NCI-H1694 (cell line): ENCODE data around the gene MRPS9.

Experiments
- DNase-seq: peaks from one replicate; lab custom pipeline; 2025; lab: John Stamatoyannopoulos, UW

Gene MRPS9

DNA sequence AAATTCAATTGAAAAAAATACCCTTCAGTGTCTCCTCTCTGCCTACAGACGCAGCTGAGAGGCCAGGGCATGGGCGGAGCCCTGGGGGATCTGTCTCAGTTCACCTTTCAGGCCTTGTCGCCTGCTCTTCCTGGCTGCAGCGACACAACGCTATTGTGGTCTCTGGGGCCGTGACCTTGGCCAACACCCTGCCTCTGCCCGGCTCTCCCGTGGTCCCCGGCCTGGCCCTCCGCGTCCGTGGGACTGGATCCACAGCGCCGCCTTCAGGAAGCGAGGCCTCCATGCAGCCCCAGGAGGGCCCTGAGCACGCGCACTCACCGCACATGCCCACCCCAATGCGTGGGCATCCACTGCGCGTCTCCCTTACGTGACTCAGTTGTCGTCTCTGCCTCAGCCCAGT, 81.1 kb downstream of the MRPS9 start:
- no peak for DNase-seq

DNA sequence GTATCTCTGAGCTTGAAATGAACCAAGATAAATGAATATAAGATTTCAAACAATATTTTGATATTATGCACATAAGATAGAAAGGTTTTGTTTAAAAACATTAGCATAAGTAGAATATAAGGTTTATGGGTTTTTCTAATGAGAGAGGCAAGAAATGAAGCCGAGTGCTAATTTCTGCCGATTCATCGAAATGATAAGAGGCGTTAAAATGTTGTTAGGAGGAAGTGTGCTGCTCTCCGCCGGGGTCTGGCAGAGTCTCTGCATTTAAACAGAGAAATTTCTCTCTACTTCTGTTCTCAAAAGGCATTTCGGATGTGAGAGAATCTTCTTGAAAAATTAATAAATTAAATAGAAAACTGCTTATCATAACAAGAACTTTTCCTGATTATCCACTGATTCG, 83.6 kb downstream of the MRPS9 start:
- no peak for DNase-seq

DNA sequence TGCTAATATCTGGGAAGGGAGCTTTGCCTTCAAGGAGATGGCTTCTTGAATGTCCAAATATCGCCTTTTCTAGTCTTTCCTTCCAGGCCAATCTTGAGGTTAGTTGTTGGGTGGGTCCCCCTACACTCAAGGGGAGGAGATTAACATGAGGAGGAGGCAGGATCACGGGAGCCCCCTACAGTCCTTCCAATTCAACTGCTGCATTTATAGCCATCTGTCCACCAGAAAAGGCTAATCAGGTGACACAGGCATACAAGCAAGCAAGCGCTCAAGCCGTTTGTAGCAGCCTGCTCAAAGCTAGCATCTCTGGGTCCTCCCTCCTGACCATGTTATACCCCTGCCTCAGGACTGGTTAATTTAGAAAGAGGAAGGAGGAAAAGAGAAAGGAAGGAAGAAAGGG, 87.6 kb downstream of the MRPS9 start:
- peak; percentile 9 for DNase-seq

DNA sequence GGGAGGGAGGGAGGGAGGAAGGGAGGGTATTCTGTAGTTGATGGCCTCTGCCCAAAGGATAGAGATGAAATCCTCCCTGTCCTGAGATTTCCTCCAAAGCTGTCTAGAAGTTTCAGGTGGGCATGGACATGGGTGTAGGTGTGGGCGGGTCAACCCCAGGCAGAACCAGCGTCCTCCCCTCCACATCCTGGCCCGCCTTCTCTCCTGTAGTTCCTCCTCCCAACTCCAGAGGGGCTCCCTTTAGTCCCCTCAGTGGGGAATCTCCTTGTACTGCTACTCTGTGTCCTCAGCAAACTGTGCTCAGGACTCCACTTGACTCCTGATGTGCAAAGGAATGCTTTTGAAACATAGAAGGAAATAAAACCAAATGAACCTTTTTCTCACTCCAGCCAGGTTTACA, 88.1 kb downstream of the MRPS9 start:
- no peak for DNase-seq

DNA sequence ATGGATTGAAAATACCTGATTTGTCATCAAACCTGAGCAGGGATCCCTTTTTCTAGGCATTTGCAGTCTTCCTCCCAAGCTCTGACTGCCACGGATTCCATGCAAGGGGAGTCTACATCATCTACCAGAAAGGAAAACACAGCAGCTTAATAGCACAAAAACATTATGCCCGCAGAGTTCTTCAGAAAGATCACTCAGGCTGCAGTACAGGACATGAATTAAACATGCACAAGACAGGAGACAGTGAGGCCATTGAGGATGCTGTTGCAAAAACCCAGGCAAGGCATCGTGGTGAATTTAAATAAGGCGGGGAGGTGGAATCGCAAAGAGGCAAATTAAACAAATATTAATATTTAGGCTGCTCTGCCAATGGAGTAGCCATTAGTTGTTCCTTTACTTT, 88.5 kb downstream of the MRPS9 start:
- DNase-seq, result no peak

DNA sequence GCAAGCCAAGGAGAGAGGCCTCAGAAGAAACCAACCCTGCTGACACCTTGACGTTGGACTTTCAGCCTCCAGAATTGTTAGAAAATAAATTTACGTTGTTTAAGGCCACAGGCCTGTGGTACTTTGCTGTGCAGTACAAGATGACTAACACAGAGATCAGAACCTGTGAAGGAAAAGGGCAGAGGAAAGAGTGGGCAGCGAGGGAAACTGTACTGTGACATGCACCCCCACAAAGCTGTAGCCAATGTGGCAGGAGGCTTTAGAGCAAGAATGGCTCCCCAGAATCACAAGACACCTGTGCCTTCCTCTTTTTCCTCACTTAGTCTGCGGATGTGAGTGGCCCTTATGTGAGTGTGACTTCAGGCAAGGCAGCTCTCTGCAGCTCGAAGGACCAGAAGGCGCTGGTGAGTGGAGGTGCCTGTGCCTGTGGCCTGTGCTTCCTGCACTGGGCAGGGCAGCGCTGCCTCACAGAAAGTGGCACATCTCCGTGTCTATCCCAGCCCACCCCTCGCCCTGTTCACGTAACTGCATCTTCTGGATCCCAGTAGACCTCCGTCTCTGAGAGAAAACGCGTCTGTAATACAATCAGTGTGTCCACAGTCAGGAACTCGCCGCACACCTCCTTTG, 89.5 kb downstream of the MRPS9 start:
- DNase-seq, result no peak

DNA sequence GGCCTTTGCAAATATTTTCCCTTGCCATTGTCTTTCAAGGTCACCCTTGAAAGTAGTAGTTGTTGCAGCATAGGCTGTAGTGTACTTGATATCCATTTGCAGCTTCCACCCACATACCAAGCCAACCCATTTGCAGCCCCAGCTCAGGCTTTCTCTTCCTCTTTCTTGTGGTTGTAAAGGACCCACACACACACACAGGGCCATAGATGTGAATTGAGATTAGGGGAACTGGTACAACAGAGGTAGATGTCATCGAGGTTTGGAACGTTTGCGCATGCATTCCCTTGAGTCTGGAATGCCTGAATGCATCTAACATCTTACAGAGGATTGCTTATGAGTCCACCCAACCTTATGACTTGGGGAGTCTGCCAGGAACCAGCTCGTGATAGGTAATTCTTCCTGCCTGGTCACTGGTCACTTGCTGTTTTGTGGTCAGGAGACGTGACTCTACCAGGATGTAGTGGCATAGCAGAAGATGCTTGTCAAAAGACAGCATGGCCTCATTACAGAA, 91.9 kb downstream of the MRPS9 start:
- DNase-seq, result no peak

DNA sequence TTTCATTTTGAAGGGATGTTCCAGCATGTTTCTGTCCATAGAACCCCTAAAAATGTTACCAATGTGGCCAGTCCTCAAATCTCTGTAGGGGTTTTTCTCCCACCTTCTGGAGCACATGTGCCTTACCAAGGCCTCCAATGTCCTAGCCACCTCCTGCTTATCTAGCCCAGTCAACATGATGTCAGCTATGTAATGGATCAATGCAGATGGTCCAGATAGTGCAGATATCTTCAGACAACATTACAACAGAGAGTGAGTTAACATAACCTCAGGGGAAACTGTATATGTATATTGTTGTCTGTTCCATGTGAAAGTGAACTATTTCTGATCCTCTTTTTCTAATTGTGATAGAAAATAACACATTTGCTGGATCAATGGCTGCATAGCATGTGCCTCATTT, 92.7 kb downstream of the MRPS9 start:
- DNase-seq, result no peak

DNA sequence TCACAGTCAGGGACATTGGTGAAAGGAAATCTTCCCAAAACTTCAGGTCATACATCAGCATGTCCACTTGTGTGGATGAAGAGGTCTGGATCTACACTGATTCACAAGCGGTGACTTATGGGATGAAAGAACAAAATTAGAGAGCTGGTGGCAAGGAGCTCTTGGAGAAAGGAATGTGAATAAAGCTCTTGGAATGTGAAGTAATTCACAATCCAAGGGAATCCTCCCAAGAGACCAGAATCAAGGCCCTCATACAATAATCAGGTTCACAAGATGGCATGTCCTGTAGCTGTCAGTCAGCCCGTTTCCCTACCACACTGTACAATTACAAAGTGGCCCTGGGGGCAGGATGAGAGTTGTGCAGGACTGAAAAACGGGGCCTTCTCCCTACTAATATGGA, 96.2 kb downstream of the MRPS9 start:
- no peak for DNase-seq

DNA sequence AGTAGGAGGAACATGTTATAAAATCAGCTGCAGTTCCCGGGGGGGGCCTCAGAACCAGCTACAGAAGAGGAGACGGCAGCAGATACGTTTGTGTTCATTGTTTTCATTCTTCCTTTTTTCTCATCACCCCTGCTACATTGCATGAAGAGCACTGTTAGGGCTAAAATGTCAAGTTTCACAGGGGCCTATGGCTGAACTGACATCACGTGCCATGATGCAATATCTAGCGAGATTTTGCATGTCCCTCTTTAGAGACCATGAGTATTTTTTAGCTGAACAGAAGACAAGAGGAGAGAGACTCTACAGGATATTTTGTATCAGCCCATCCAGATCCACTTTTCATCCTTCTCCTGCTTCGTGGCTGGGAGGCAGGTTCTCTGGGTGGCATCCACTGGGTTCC, 97.6 kb downstream of the MRPS9 start:
- no peak for DNase-seq

DNA sequence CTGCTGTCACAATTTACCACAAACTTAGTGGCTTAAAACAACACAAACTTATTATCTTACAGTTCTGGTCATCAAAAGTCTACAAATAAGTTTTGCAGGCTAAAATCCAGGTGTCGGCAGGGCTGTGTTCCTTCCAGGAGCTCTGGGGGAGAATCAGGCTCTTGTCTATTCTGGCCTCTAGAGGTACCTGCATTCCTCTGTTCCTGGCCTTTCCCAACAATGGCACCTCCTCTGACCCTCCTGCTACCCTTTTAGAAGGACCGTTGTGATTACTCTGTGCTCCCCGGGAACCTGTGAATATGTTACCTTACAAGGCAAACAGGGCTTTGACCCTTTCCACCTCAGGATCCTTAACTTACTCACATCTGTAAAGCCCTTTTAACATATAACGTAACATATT, 98.5 kb downstream of the MRPS9 start:
- DNase-seq, result no peak

DNA sequence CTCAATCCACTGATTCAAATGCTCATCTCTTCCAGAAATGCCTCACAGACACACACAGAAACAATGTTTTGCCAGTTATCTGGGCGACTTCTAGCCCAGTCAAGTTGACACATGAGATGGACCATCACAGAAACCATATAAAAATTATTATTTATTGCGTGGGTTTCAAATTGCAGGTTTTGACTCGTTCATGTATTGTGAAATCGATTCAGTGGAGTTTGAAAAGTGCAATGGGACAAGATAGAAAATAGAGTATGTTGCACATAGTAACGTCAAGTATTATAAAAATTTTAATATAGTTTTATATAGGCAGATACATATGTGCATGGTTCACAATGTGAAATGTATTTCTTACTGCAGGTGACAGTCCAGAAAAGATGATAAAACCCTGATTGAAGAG, 100.8 kb downstream of the MRPS9 start:
- no peak for DNase-seq

DNA sequence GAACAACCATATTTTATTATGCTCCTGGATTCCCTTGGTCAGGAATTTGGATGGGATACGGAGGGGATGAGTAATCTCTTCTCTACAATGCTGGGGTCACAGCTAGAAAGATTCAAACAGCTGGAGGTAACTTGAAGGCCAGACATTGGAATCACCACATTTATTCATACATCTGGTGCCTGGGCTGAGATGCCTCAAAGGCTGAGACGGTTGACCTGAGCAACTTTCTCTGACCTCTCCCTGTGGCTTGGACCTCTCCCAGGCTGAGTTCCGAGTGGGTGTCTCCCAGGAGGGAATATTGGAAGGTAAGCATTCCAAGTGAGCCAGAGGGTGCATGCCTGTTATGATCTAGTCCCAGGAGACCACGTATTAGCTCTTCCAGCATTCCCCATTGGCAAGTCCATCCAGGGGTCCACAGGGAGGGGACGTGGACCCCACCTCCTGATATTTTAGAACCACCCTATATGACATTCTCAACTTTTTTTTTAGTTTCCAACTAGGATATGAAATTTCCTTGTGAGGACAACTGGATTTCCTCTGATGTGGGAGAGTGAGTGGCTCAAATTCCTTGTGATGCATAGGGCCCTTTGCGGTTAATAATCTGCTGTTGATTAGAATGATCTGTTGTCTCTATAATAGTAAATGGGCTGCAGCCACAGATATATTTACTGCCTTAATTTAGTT, 101.8 kb downstream of the MRPS9 start:
- no peak for DNase-seq

DNA sequence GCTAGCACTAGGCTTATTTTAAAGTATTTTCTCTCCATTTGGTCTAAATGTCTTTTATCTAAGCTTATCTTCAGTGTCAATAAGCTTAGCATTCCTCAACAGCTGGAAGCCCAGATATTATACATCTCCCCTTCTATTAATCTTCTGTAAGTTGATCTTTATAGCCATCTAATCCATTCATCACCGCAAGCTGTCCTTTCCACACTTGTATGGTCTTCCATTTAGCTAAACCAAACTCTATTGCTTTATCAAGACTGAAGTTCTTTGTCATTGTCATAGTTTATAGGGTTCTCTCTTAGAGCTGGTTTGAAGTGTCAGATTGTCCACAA, 102.3 kb downstream of the MRPS9 start:
- DNase-seq, result no peak

DNA sequence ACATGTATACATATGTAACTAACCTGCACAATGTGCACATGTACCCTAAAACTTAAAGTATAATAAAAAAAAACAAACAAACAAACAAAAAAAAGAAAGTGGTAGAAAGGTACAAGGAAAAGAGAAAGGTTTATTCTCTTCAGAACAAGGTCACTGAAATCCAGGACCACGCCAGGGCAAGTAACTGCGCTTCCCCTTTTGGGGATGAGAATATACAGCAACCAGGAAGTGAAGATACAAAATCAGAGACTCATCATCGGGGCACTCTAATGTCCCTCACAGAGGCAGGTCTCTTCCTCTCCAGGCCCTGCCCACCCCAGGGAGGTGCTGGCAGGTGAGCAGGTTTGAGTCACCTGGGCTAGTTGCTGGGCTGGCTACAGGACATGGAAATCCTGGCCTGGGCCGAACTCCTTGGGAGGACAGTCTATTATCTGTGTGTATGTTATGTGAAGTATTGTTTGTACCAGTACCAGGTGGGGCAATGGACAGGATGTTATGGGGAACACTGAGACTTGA, 103.3 kb downstream of the MRPS9 start:
- no peak for DNase-seq

DNA sequence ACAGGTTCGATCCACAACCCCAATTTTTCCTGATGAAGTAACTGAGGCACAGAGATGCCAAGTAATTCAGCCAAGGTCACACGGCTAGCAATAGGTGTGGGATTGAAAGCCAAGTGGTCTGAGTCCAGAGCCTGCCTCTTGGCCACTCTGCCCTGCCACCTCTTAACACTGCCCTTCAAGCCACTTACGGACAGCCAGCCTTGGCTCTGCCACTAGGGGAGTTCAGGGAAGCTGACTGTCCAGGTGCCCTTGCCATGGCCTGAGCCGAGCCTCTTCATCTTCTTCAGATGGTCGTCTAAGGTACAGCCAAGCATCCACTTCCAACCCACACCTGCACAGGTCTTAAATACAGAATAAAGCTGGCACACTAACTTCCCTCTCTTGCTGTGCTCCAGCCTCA, 104.4 kb downstream of the MRPS9 start:
- DNase-seq, result no peak

DNA sequence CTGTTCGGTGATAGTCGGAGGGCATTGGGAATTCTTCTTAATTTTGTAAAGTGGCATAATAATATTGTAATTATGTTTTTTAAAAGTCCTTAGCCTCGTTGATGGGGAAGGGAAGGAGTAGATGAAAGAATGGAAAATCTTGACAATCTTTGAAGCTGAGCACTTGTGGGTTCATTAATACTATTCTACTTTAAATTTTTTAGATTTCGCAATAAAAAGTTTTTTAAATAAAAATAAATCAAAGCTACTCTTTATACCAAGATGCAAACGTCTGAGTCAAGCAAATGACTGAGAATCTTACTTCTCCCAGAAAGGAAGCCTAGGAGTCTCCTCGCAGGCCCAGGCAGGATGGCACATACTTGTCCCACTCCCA, 105.2 kb downstream of the MRPS9 start:
- DNase-seq, result no peak

DNA sequence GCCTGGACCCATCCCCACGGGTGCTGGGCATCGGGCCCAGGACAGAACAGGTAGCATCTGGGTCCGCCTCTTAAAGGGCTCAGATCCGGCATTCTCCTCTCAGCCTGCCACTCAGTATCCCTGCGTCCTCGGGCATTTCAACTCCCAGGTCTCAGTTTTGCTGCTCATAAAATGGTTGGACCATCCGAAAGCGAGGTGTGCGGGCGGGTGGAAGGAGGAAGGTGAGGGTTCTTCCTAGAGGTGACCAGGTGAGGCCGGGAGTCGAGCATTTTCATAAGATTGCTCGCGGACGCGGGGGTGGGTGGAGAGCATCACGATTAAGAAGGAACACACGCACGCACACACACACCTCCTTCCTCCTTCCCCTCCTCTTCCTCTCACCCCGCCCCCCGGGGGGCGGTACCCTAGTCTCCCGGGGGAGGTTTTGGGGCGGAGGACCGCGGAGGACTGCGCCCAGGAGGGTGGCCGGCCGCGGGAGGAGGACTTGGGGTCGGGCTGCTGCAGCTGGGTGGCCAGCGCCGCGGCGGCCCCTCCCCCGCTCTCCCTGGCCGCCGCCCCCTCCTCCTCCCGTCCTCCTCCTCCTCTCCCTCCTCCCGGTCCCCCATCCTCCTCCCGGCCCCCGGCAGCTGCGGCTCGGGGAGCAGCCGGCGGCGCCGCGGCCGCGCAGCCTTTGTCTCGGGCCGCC, 105.7 kb downstream of the MRPS9 start:
- no peak for DNase-seq

DNA sequence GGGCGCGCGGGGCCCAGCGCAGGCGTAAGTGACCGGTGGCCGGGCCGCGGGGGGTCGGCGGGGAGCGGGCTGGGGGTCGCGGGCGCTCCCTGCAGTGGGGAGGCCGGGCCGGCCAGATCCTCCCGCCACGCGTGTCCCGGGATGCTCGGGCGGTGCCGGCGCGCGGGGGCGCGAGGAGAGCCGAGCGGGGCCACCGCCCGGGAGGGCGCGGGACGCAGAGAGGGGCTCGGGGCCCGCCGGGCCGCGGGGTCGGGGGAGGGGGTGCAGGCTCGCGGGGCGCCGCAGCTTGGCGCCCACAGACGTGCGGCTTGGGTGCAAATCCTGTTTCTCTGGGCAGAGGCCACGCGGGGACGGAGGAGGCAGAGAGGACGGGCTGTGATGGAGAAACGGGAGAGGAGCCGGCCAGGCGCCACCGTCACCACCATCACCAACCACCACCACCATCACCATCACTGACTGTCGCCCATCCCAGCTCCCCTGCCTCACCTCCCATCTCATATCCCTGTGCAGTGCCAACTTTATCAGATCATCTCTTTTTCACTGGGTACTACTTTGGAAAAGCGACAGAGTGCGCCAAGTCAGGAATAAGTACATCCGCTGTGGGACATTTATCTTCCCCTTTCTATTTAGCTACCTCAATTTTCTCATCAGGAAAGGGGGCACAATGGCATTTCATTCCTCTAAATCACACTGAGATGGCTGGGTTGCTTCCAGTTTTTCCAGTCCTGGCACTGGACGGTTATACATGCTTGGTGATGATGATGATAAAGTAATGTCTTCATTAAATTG, 106.5 kb downstream of the MRPS9 start:
- DNase-seq, result no peak

DNA sequence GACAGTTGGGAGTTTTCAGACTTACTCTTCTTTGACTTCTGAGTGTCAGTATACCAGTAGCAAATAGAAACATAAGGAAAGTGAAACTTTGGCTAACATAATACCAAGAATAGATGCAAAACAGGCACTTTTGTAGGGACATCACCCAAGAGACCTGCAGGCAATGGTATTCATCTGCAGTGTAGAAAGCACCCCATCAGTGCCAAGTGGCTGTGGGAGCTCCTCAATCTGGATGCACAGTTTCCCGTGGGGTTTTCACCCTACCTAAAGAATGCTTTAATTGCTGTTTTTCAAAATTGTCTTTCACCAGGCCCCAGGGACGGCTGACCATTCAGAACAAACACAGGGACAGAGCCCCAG, 107.1 kb downstream of the MRPS9 start:
- DNase-seq, result no peak

DNA sequence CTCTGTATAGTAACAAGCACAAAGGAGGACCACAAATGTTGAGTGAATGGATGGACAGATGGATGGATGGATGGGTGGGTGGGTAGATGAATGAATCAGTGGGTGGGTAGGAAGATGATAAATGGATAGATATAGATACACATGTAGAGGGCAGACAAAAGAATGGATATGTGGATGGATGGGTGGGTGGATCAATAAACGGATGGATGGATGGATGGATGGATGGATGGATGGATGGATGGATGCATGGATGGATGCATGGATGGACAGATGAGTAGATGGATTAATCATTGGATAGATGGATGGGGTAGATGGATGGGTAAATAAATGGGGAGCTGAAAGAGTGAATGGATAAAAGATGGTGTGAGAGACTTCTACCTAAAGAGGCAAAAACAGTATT, 111.4 kb downstream of the MRPS9 start:
- DNase-seq, result no peak
